ENCODE results near the gene AMZ2. TPM values are rescaled to one million over a fixed set of nuclear protein-coding genes. Genes with fewer than 3 reads are reported as not detected.

Gene AMZ2
- total and polyA plus RNA-seq, 4 donors, result 27.1 to 55.2 (median 44.9) TPM

GRCh38 chr17:68298601-68299000 lies 50.8 kb downstream of the AMZ2 start:
- ATAC-seq (ENCODE audit: insufficient read depth, low FRiP score) (no peak), DNase-seq (no peak)
- H3K4me1 ChIP-seq (ENCODE audit: control insufficient read depth in 5 of 5, insufficient read depth in 5 of 5, low read length in 5 of 5), result peaks cover 0 to 5% (median 0%) of the 10 kb centered on the region in 5 donors
- H3K27me3 ChIP-seq (ENCODE audit: control insufficient read depth in 3 of 3, insufficient read depth in 3 of 3, low read length in 2 of 3), result peaks cover 0 to 15% (median 14%) of the 10 kb centered on the region in 3 donors
- H3K4me3 ChIP-seq, result no peak overlapping the region
- TF ChIP-seq, protein P1, sequence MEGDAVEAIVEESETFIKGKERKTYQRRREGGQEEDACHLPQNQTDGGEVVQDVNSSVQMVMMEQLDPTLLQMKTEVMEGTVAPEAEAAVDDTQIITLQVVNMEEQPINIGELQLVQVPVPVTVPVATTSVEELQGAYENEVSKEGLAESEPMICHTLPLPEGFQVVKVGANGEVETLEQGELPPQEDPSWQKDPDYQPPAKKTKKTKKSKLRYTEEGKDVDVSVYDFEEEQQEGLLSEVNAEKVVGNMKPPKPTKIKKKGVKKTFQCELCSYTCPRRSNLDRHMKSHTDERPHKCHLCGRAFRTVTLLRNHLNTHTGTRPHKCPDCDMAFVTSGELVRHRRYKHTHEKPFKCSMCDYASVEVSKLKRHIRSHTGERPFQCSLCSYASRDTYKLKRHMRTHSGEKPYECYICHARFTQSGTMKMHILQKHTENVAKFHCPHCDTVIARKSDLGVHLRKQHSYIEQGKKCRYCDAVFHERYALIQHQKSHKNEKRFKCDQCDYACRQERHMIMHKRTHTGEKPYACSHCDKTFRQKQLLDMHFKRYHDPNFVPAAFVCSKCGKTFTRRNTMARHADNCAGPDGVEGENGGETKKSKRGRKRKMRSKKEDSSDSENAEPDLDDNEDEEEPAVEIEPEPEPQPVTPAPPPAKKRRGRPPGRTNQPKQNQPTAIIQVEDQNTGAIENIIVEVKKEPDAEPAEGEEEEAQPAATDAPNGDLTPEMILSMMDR (IDR thresholded peaks at IDR 0.05; ENCODE audit: control extremely low read depth, extremely low read depth), result no peak
- H3K9ac ChIP-seq (ENCODE audit: insufficient read depth in 1 of 2, low read length in 2 of 2), result no peak overlapping the region
- H3K27ac ChIP-seq (ENCODE audit: low read depth in 1 of 2, low read length in 1 of 2), result no peak overlapping the region
- H3K36me3 ChIP-seq (ENCODE audit: control insufficient read depth in 4 of 4, insufficient read depth in 4 of 4, low read length in 4 of 4), result no peaks in the 10 kb centered on the region
- H3K9me3 ChIP-seq (ENCODE audit: control insufficient read depth in 4 of 4, insufficient read depth in 3 of 4, low read length in 3 of 4), result no peaks in the 10 kb centered on the region

GRCh38 chr17:68299817-68300216 lies 52.0 kb downstream of the AMZ2 start:
- DNase-seq, result no peak
- WGBS, 2 donors, result 97 to 100% methylated on average over 3 of the region's 3 CpGs

DNA sequence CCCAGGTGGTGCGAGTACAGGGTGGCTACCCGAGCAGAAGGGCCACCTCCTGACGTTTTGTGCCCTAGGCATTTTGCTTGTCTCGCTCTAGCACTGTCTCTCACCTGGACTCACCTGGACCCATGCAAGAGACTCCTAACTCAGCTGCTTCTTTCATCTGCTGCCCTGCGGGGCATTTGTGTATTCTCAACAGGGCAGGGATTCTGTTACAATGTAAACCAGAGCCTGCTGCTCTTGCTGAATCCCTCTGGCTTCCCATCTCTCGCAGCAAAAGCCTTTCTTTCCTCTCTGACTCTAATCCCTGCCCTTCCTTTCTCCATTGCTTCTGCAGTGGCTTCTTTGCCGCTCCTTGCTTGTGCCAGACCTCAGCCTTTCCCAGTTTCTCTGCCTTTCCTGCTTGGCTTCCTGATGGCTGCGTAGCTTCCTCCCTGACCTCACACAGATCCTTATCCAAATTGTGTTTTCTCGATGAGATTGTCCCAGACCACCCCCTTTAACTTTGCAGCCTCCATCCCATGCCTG lies 53.7 kb downstream of the AMZ2 start:
- peaks cover 0 to 5% (median 0%) of the 10 kb centered on the region in 5 donors for H3K4me1 ChIP-seq (ENCODE audit: control insufficient read depth in 5 of 5, insufficient read depth in 5 of 5, low read length in 5 of 5)
- WGBS, 2 donors, result 69 to 78% methylated on average over 9 of the region's 9 CpGs
- H3K4me3 ChIP-seq, result no peak overlapping the region
- H3K36me3 ChIP-seq (ENCODE audit: control insufficient read depth in 4 of 4, insufficient read depth in 4 of 4, low read length in 4 of 4), result no peaks in the 10 kb centered on the region
- DNase-seq, result no peak
- TF ChIP-seq, protein P1 (IDR thresholded peaks at IDR 0.05; ENCODE audit: control extremely low read depth, extremely low read depth), result no peak
- H3K9me3 ChIP-seq (ENCODE audit: control insufficient read depth in 4 of 4, insufficient read depth in 3 of 4, low read length in 3 of 4), result no peaks in the 10 kb centered on the region
- no peak overlapping the region for H3K27ac ChIP-seq (ENCODE audit: low read depth in 1 of 2, low read length in 1 of 2)
- no peaks in the 10 kb centered on the region for H3K27me3 ChIP-seq (ENCODE audit: control insufficient read depth in 3 of 3, insufficient read depth in 3 of 3, low read length in 2 of 3)
- ATAC-seq (ENCODE audit: insufficient read depth, low FRiP score), result no peak
- no peak overlapping the region for H3K9ac ChIP-seq (ENCODE audit: insufficient read depth in 1 of 2, low read length in 2 of 2)

More at GRCh38 chr17:68299817-68300216, 52.0 kb downstream of the AMZ2 start:
- no peak for ATAC-seq (ENCODE audit: insufficient read depth, low FRiP score)
- H3K4me1 ChIP-seq (ENCODE audit: control insufficient read depth in 5 of 5, insufficient read depth in 5 of 5, low read length in 5 of 5), result peaks cover 0 to 5% (median 0%) of the 10 kb centered on the region in 5 donors
- no peak overlapping the region for H3K9ac ChIP-seq (ENCODE audit: insufficient read depth in 1 of 2, low read length in 2 of 2)
- no peaks in the 10 kb centered on the region for H3K9me3 ChIP-seq (ENCODE audit: control insufficient read depth in 4 of 4, insufficient read depth in 3 of 4, low read length in 3 of 4)
- H3K36me3 ChIP-seq (ENCODE audit: control insufficient read depth in 4 of 4, insufficient read depth in 4 of 4, low read length in 4 of 4), result no peaks in the 10 kb centered on the region
- H3K27ac ChIP-seq (ENCODE audit: low read depth in 1 of 2, low read length in 1 of 2), result no peak overlapping the region
- H3K27me3 ChIP-seq (ENCODE audit: control insufficient read depth in 3 of 3, insufficient read depth in 3 of 3, low read length in 2 of 3), result peaks cover 0 to 5% (median 3%) of the 10 kb centered on the region in 3 donors
- TF ChIP-seq, protein P1 (IDR thresholded peaks at IDR 0.05; ENCODE audit: control extremely low read depth, extremely low read depth), result no peak
- H3K4me3 ChIP-seq, result no peak overlapping the region

GRCh38 chr17:68302066-68302564 lies 54.3 kb downstream of the AMZ2 start:
- WGBS, 2 donors, result 86 to 87% methylated on average over 10 of the region's 10 CpGs
- no peak overlapping the region for H3K9ac ChIP-seq (ENCODE audit: insufficient read depth in 1 of 2, low read length in 2 of 2)
- H3K27ac ChIP-seq (ENCODE audit: low read depth in 1 of 2, low read length in 1 of 2), result no peak overlapping the region
- no peaks in the 10 kb centered on the region for H3K36me3 ChIP-seq (ENCODE audit: control insufficient read depth in 4 of 4, insufficient read depth in 4 of 4, low read length in 4 of 4)
- no peaks in the 10 kb centered on the region for H3K27me3 ChIP-seq (ENCODE audit: control insufficient read depth in 3 of 3, insufficient read depth in 3 of 3, low read length in 2 of 3)
- TF ChIP-seq, protein P1 (IDR thresholded peaks at IDR 0.05; ENCODE audit: control extremely low read depth, extremely low read depth), result no peak
- no peaks in the 10 kb centered on the region for H3K9me3 ChIP-seq (ENCODE audit: control insufficient read depth in 4 of 4, insufficient read depth in 3 of 4, low read length in 3 of 4)
- no peak for DNase-seq
- H3K4me3 ChIP-seq, result no peak overlapping the region
- ATAC-seq (ENCODE audit: insufficient read depth, low FRiP score), result no peak
- H3K4me1 ChIP-seq (ENCODE audit: control insufficient read depth in 5 of 5, insufficient read depth in 5 of 5, low read length in 5 of 5), result peaks cover 0 to 5% (median 0%) of the 10 kb centered on the region in 5 donors
